ENCODE measurements around the gene CSNK1D. TPM values are rescaled to one million over a fixed set of nuclear protein-coding genes. Genes with fewer than 3 reads are reported as not detected.

CSNK1D gene
- total RNA-seq, 2 experiments from 2014 or later, result 116 TPM

- POLR2A ChIA-PET, result interaction anchor here (0.7 to 5.3 kb wide), 15 partner anchors 8 to 209 kb away, joined by 3 to 49 read pairs (median 4); partner anchors contain the start of genes DUS1L, NARF and OGFOD3
These were observed 877 bp upstream of the CSNK1D start for GRCh38 chr17:82274134-82275020.

GRCh38 chr17:82272495-82273326, 789 bp downstream of the CSNK1D start:
- Mint-ChIP-seq H3K27ac (peak overlapping the region; percentile 93), H3K4me1 (peaks cover 49% of the 10 kb centered on the region), H3K4me3 (peak overlapping the region; percentile 97), H3K9me3 (no peaks in the 10 kb centered on the region), H3K36me3 (ENCODE audit: low read depth) (peaks cover 37% of the 10 kb centered on the region), H3K27me3 (peaks cover 2% of the 10 kb centered on the region)
- POLR2A ChIA-PET, result interaction anchor here (1.0 to 5.3 kb wide), 12 partner anchors 10 to 185 kb away, joined by 3 to 49 read pairs (median 5); partner anchors contain the start of genes CD7, NARF, OGFOD3 and SECTM1
- DNase-seq, result peak; percentile 47
- CTCF ChIA-PET, result interaction anchor here (1.2 kb wide), 1 partner anchor 20 kb away, joined by 4 read pairs; no protein-coding TSS in a partner anchor

More at GRCh38 chr17:82274134-82275020, 877 bp upstream of the CSNK1D start:
- Mint-ChIP-seq H3K4me1 (peaks cover 33% of the 10 kb centered on the region), H3K9me3 (no peaks in the 10 kb centered on the region), H3K4me3 (peak overlapping the region; percentile 86), H3K27ac (no peak overlapping the region), H3K27me3 (peaks cover 2% of the 10 kb centered on the region), H3K36me3 (ENCODE audit: low read depth) (peaks cover 33% of the 10 kb centered on the region)
- CTCF ChIA-PET, result interaction anchor here (1.2 kb wide), 1 partner anchor 19 kb away, joined by 4 read pairs; no protein-coding TSS in a partner anchor
- DNase-seq, result no peak

DNA sequence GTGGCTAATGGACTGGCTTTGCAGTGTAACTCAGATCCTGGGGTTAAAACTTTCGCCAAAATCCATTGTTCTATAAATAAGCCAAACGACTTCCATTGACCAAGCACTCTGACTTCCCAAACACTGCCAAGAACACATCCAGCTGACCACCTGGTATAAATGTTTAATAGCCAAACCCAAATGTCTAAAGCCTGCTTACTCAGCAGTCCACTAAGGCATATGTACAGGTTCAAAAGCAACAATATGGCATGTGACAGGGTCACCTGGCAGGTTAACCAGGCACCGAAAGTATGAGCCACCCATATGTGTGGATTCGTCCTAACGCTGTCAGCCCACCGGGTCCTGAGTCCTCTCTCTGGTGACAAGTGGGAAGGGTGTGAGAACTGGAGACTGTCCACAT, 2.1 kb downstream of the CSNK1D start:
- H3K4me1 Mint-ChIP-seq, result peaks cover 59% of the 10 kb centered on the region
- H3K27me3 Mint-ChIP-seq, result no peaks in the 10 kb centered on the region
- peak overlapping the region; percentile 80 for H3K27ac Mint-ChIP-seq
- H3K36me3 Mint-ChIP-seq (ENCODE audit: low read depth), result peaks cover 46% of the 10 kb centered on the region
- DNase-seq, result no peak
- POLR2A ChIA-PET, result interaction anchor here (0.6 kb wide), 1 partner anchor 38 kb away, joined by 3 read pairs; no protein-coding TSS in a partner anchor
- CTCF ChIA-PET, result no interaction called here
- H3K9me3 Mint-ChIP-seq, result no peaks in the 10 kb centered on the region
- peak overlapping the region; percentile 97 for H3K4me3 Mint-ChIP-seq

- H3K36me3 Mint-ChIP-seq (ENCODE audit: low read depth), result peaks cover 54% of the 10 kb centered on the region
These were observed 2.8 kb downstream of the CSNK1D start for GRCh38 chr17:82270651-82271050.

DNA sequence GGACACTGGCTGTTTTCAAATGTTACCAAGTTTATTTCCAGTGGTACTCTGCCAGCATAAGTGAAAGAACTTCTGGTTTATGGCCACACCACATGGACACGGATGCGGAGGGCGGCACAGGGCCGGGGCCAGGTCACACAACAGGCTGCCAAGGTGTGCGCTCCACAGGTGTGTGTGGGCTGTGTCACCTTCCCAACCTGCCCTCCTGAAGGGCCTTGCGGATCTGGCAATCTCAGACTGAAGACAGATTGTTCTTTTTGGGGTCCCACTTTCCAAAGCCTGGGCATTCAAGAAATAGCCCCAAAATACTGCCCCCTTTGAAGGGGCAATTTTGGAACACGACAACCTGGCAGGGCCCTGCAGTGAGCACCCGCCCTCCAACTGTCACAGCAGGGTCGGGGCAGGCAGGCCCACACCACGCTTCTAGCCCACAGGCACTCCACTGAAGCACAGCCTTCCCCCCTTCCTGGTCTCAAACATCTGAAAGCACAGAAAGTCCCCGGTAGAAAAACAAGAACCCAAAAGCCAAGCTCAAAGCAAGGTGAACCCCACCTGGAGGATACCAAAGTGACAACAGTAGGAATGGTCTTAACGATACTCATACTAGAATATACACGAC, 3.5 kb downstream of the CSNK1D start:
- peaks cover 60% of the 10 kb centered on the region for H3K36me3 Mint-ChIP-seq (ENCODE audit: low read depth)
- peaks cover 64% of the 10 kb centered on the region for H3K4me1 Mint-ChIP-seq
- ChIA-PET POLR2A (interaction anchor here (1.2 to 1.8 kb wide), 2 partner anchors 28 to 47 kb away, joined by 3 to 9 read pairs; partner anchors contain the start of gene CD7), CTCF (interaction anchor here (1.5 kb wide), 1 partner anchor 28 kb away, joined by 3 read pairs; no protein-coding TSS in a partner anchor)
- no peaks in the 10 kb centered on the region for H3K9me3 Mint-ChIP-seq
- H3K27ac Mint-ChIP-seq, result peak overlapping the region; percentile 52
- no peak for DNase-seq
- no peak overlapping the region for H3K4me3 Mint-ChIP-seq
- H3K27me3 Mint-ChIP-seq, result no peaks in the 10 kb centered on the region

More at GRCh38 chr17:82270651-82271050, 2.8 kb downstream of the CSNK1D start:
- H3K4me3 Mint-ChIP-seq, result no peak overlapping the region
- H3K27me3 Mint-ChIP-seq, result no peaks in the 10 kb centered on the region
- peaks cover 64% of the 10 kb centered on the region for H3K4me1 Mint-ChIP-seq
- ChIA-PET POLR2A (interaction anchor here (1.2 to 1.8 kb wide), 2 partner anchors 27 to 47 kb away, joined by 3 to 9 read pairs; partner anchors contain the start of gene CD7), CTCF (no interaction called here)
- DNase-seq, result no peak
- H3K27ac Mint-ChIP-seq, result peak overlapping the region; percentile 26
- H3K9me3 Mint-ChIP-seq, result no peaks in the 10 kb centered on the region

DNA sequence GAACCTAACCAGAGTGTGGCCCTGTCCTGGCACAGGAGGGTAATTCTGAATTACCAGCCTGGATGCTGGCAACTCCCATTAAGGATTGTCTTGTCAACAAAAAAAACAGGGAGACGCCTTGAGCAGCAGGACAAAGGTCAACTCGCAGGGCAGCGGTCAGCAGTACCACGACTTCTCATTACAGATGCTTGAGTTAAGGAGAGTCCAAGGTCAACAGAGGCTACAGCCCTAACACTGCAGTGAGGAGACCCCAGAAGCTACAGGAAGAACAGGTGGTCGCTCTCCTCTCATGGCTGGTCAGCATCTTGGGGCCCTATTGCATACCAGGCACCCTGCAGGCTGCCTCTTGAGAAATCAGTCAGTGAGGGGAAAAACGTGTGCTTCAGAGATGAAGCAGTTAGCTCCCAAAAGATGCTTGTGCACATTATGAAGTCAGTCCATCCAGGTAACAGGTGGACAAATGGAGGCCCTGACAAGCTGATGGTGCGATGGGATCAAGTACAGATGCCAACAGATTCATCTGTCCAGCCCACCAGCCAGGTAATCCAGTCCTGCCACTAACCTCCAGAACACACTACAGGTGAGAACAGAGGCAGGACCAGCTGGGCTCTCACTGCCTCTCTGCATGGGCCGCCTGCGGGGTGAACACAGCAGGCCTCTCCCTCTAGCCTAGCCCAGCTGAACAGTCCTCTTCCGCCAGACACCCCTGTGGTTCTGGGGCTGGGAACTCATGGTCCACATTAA, 4.2 kb downstream of the CSNK1D start:
- DNase-seq, result no peak
- H3K9me3 Mint-ChIP-seq, result no peaks in the 10 kb centered on the region
- H3K4me3 Mint-ChIP-seq, result no peak overlapping the region
- peaks cover 63% of the 10 kb centered on the region for H3K4me1 Mint-ChIP-seq
- no peak overlapping the region for H3K27ac Mint-ChIP-seq
- POLR2A ChIA-PET, result interaction anchor here (0.6 to 1.8 kb wide), 4 partner anchors 26 to 253 kb away, joined by 3 to 9 read pairs (median 3); partner anchors contain the start of gene CD7
- CTCF ChIA-PET, result interaction anchor here (1.5 kb wide), 1 partner anchor 29 kb away, joined by 3 read pairs; no protein-coding TSS in a partner anchor
- peaks cover 67% of the 10 kb centered on the region for H3K36me3 Mint-ChIP-seq (ENCODE audit: low read depth)
- no peaks in the 10 kb centered on the region for H3K27me3 Mint-ChIP-seq

- Mint-ChIP-seq H3K4me3 (no peak overlapping the region), H3K9me3 (no peaks in the 10 kb centered on the region), H3K36me3 (ENCODE audit: low read depth) (peaks cover 82% of the 10 kb centered on the region), H3K27me3 (no peaks in the 10 kb centered on the region), H3K27ac (peak overlapping the region; percentile 40), H3K4me1 (peaks cover 63% of the 10 kb centered on the region)
- ChIA-PET POLR2A (interaction anchor here (1.0 to 1.3 kb wide), 4 partner anchors 25 to 33 kb away, joined by 3 to 5 read pairs (median 4); no protein-coding TSS in a partner anchor), CTCF (no interaction called here)
- peak; percentile 45 for DNase-seq
These were observed 5.7 kb downstream of the CSNK1D start for GRCh38 chr17:82267575-82268379.

DNA sequence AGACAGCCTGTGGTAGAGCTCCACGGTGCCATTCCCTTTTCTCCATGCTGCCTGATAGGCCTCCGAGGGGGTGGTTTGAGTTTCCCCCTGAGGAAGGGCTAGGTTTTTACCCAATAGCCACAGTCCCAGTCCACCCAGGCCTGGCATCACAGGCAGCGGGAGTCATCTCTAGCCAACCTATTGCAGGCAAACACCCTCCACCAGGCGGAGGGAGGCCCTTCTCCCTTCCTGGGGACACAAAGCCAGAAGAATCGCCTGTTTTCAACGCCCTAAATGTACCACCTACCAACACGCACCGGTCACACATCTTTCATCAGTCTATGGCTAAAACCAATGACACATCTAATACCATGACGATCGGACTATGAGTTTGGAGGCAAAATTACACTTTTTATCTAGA, 7.4 kb downstream of the CSNK1D start:
- Mint-ChIP-seq H3K4me1 (peaks cover 49% of the 10 kb centered on the region), H3K36me3 (ENCODE audit: low read depth) (peaks cover 83% of the 10 kb centered on the region), H3K27ac (no peak overlapping the region), H3K9me3 (no peaks in the 10 kb centered on the region), H3K27me3 (no peaks in the 10 kb centered on the region), H3K4me3 (no peak overlapping the region)
- DNase-seq, result no peak
- ChIA-PET POLR2A (no interaction called here), CTCF (no interaction called here)

DNA sequence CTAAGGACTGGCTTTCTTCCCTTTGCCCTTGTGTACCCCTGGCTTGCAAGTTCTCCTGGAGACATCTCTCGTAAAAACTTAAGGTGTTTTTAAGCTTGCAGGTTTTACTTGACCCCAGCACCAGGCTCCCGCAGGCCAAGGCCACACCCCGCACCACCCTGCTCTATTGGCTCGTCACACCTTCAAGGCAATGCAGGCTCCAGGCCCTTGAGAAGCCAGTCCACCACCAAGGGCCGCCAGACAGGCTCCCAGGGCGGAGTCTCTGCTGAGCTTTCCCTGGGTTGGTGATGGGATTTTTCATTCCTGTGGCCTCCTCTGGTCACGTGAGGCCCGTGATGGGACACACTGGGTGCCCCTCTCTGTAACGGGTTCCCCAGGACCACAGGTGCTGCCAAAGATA, 9.9 kb downstream of the CSNK1D start:
- POLR2A ChIA-PET, result interaction anchor here (0.9 to 1.0 kb wide), 2 partner anchors 10 to 157 kb away, joined by 3 to 4 read pairs; partner anchors contain the start of gene CSNK1D
- Mint-ChIP-seq H3K4me1 (peaks cover 27% of the 10 kb centered on the region), H3K27ac (no peak overlapping the region), H3K4me3 (no peak overlapping the region), H3K27me3 (no peaks in the 10 kb centered on the region), H3K36me3 (ENCODE audit: low read depth) (peaks cover 87% of the 10 kb centered on the region), H3K9me3 (peaks cover 2% of the 10 kb centered on the region)
- CTCF ChIA-PET, result interaction anchor here (1.0 kb wide), 1 partner anchor 28 kb away, joined by 4 read pairs; no protein-coding TSS in a partner anchor
- no peak for DNase-seq

DNA sequence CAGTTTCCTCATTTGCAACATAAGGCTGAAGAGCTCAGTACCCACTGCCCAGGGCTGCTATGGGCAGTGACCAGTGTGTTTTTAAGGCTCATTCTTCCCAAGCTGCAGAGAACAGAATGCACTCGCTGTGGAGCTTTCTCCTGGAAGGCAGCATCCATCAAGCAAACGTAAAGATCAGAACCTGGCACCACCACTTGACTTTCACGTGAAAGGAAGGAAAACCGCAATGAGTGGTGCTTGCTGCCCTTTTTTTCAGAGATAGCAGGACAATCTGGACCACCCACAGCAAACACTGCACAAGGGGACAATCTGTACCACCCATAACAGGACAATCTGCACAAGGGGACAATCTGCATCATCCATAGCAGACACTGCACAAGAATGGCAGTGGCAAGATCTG, 11.2 kb downstream of the CSNK1D start:
- Mint-ChIP-seq H3K4me3 (no peak overlapping the region), H3K4me1 (peaks cover 17% of the 10 kb centered on the region), H3K9me3 (peaks cover 2% of the 10 kb centered on the region), H3K27ac (no peak overlapping the region), H3K36me3 (ENCODE audit: low read depth) (peaks cover 94% of the 10 kb centered on the region), H3K27me3 (no peaks in the 10 kb centered on the region)
- ChIA-PET CTCF (no interaction called here), POLR2A (no interaction called here)
- DNase-seq, result no peak
